SK-N-MC (cell line): Measurements from ENCODE around the gene LSAMP.

Source experiments
- DNase-seq: peaks from one replicate; pipeline ENCODE4 v3.0.0-alpha.2; 2011; ENCODE audit warnings: low read depth, low spot score
- H3K27ac ChIP-seq: fragments of 200-600 bp; sonication (generic); 2 replicates; pipeline ENCODE4 v1.5.1; 2016; ENCODE audit warnings: mixed run types
- H3K36me3 ChIP-seq: fragments of 200-600 bp; sonication (generic); 2 replicates; pipeline ENCODE4 v1.6.1; 2017; ENCODE audit warnings: antibody characterized with exemption, low read length, mixed read lengths; ENCODE audit not compliant: insufficient read depth
- H3K4me3 ChIP-seq: fragments of 200-600 bp; sonication (generic); 2 replicates; pipeline ENCODE4 v1.5.1; 2016
- H3K9ac ChIP-seq: fragments of 200-600 bp; sonication (generic); 2 replicates; pipeline ENCODE4 v1.8.0; 2017; ENCODE audit warnings: mixed run types, mixed read lengths; ENCODE audit not compliant: insufficient read length
- H3K9me3 ChIP-seq: fragments of 200-600 bp; sonication (generic); 2 replicates; pipeline ENCODE4 v1.6.1; 2017; ENCODE audit warnings: low read depth, mild to moderate bottlenecking, antibody characterized with exemption, low read length, moderate library complexity, mixed read lengths
- EZH2 ChIP-seq: fragments of 200-600 bp; sonication (generic); IDR thresholded peaks from one replicate; pipeline ENCODE4 v1.6.1; 2017; ENCODE audit warnings: antibody characterized with exemption
- FOXP2 ChIP-seq: optimal IDR thresholded peaks from 2 replicates; pipeline ENCODE3; 2011; ENCODE audit warnings: mild to moderate bottlenecking, moderate library complexity; ENCODE audit not compliant: insufficient read depth; ENCODE audit errors: extremely low read length, control extremely low read depth
- POLR2AphosphoS5 ChIP-seq: IDR thresholded peaks from 2 replicates; pipeline ENCODE4 v1.6.1; 2012; ENCODE audit warnings: mild to moderate bottlenecking, low read depth, low read length, borderline replicate concordance

Gene LSAMP

GRCh38 chr3:115930922-115931321 is 514.4 kb downstream of the LSAMP start:
- no peak for DNase-seq
- no peak overlapping the region for H3K4me3 ChIP-seq
- H3K36me3 ChIP-seq = no peaks in the 10 kb centered on the region
- TF ChIP-seq POLR2AphosphoS5 (no peak), EZH2 (no peak), FOXP2 (no peak)
- no peak overlapping the region for H3K27ac ChIP-seq
- H3K9ac ChIP-seq = no peak overlapping the region
- no peaks in the 10 kb centered on the region for H3K9me3 ChIP-seq

DNA sequence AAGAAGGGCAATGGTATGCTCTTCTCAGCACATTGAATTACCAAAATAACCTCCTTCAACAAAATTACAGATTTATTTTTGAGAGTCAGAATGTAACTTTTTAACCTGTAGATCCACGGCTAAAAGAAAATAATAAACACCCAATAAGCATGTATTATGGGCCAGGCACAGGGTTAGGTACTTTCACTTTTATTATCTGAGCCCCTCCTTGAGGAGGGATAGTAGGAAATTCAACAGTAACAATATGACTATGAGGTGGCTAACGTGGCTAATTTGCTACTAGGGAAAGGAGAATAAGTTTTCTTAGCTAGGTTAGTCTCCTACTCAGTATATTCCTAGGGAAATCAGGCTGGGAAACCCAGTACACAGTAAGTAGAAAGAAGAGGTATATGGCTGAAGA is 515.1 kb downstream of the LSAMP start:
- Histone ChIP-seq H3K9ac (no peak overlapping the region), H3K9me3 (no peaks in the 10 kb centered on the region), H3K27ac (no peak overlapping the region), H3K36me3 (no peaks in the 10 kb centered on the region), H3K4me3 (no peak overlapping the region)
- DNase-seq = no peak
- TF ChIP-seq FOXP2 = no peak
- TF ChIP-seq EZH2 = no peak
- no peak for TF ChIP-seq POLR2AphosphoS5

- Histone ChIP-seq H3K9ac (no peak overlapping the region), H3K36me3 (peaks cover 2% of the 10 kb centered on the region; the same call in 1 of the 2 replicates), H3K27ac (peak overlapping the region; percentile 87), H3K4me3 (peak overlapping the region; percentile 42), H3K9me3 (no peaks in the 10 kb centered on the region)
- DNase-seq = no peak
- peak; percentile 37; the same call in 1 of the 2 replicates for TF ChIP-seq POLR2AphosphoS5
- TF ChIP-seq FOXP2 = no peak
Observed at GRCh38 chr3:115928376-115928775, 516.9 kb downstream of the LSAMP start.

GRCh38 chr3:115927197-115927596 is 518.1 kb downstream of the LSAMP start:
- H3K9me3 ChIP-seq = 0 out of 2 replicates have a peak, but pooled peaks cover 2% of the 10 kb centered on the region
- TF ChIP-seq FOXP2 (no peak), POLR2AphosphoS5 (no peak), EZH2 (no peak)
- no peak for DNase-seq
- H3K4me3 ChIP-seq = no peak overlapping the region
- H3K27ac ChIP-seq = no peak overlapping the region
- peaks cover 12% of the 10 kb centered on the region for H3K36me3 ChIP-seq
- no peak overlapping the region for H3K9ac ChIP-seq

DNA sequence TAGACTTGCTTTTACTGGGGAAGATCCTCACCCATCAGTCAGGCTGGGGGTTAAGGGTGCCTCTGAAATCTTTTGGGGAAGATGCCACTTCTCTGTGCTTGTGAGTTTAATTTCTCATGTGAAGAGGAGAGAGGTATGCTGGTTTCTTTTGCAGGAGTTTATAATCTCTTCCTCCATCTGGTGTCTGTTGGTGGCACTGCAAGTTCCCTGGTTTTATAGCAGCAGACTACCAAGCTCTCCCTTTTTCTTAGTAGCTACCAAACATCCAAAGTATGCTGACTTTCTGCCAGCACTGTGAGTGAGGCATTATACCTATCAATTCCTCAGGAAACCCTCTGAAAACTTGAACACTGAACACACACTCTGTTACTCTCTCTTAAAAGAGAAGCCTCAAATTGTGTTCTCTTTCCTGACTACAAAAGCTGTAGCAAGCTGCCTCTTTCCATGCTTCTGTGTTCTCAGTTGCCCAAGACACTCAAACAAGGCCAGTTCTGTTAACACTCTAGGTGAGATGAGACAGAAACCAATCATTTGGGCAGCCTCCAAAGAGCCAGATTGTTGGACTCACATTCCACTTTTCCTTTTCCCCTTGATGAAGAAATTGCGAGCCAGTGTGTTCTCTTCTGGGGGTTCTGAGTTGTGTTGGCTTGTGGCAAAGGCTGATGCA is 522.5 kb downstream of the LSAMP start:
- TF ChIP-seq FOXP2 = no peak
- 0 out of 2 replicates have a peak, but pooled peaks cover 9% of the 10 kb centered on the region for H3K9me3 ChIP-seq
- DNase-seq = no peak
- no peak overlapping the region for H3K9ac ChIP-seq
- H3K27ac ChIP-seq = peak overlapping the region; percentile 7; the same call in 1 of the 2 replicates
- H3K36me3 ChIP-seq = peaks cover 21% of the 10 kb centered on the region
- no peak overlapping the region for H3K4me3 ChIP-seq

GRCh38 chr3:115921711-115922110 is 523.6 kb downstream of the LSAMP start:
- no peak for DNase-seq
- Histone ChIP-seq H3K4me3 (no peak overlapping the region), H3K9me3 (0 out of 2 replicates have a peak, but pooled peaks cover 9% of the 10 kb centered on the region), H3K9ac (no peak overlapping the region), H3K27ac (no peak overlapping the region), H3K36me3 (peaks cover 21% of the 10 kb centered on the region)
- TF ChIP-seq POLR2AphosphoS5 = no peak
- no peak for TF ChIP-seq EZH2
- TF ChIP-seq FOXP2 = no peak

DNA sequence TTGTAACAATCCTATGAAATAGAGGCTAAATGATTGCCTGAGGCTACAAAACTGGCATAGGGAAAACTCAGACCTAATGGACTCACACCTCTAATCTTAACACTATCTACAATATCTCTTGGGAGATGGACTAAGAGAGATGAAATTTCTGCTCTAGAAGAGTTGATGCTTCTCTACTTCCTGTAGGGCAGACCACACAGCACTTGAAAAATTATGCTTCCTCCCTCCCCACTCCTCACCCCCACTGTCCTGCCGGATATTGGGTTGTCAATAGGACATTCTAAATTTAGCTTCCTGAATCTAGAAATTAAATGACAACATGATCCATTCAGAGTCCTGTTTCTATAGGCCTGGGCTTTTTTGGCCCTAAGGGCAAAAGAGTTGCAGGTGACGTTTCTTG is 526.4 kb downstream of the LSAMP start:
- H3K27ac ChIP-seq = peak overlapping the region; percentile 49
- H3K9me3 ChIP-seq = 0 out of 2 replicates have a peak, but pooled peaks cover 9% of the 10 kb centered on the region
- no peak for DNase-seq

GRCh38 chr3:115916866-115917265 is 528.4 kb downstream of the LSAMP start:
- Histone ChIP-seq H3K9ac (no peak overlapping the region), H3K27ac (peak overlapping the region; percentile 40; the same call in 1 of the 2 replicates), H3K36me3 (peaks cover 6% of the 10 kb centered on the region; the same call in 1 of the 2 replicates), H3K9me3 (0 out of 2 replicates have a peak, but pooled peaks cover 4% of the 10 kb centered on the region), H3K4me3 (peak overlapping the region; percentile 13; the same call in 1 of the 2 replicates)
- no peak for DNase-seq
- no peak for TF ChIP-seq FOXP2
- TF ChIP-seq POLR2AphosphoS5 = no peak; the same call in 1 of the 2 replicates
- no peak for TF ChIP-seq EZH2

More for the DNA sequence above, 526.4 kb downstream of the LSAMP start:
- no peak overlapping the region for H3K4me3 ChIP-seq
- H3K9ac ChIP-seq = no peak overlapping the region
- H3K36me3 ChIP-seq = peaks cover 21% of the 10 kb centered on the region
- peak; percentile 46; the same call in 1 of the 2 replicates for TF ChIP-seq POLR2AphosphoS5
- TF ChIP-seq EZH2 = no peak

GRCh38 chr3:115915061-115915460 is 530.2 kb downstream of the LSAMP start:
- no peak overlapping the region for H3K4me3 ChIP-seq
- no peak overlapping the region for H3K27ac ChIP-seq
- H3K9ac ChIP-seq = no peak overlapping the region
- no peaks in the 10 kb centered on the region for H3K36me3 ChIP-seq
- DNase-seq = no peak
- TF ChIP-seq FOXP2 (no peak), POLR2AphosphoS5 (no peak), EZH2 (no peak)
- no peaks in the 10 kb centered on the region for H3K9me3 ChIP-seq

- DNase-seq = no peak
Observed at GRCh38 chr3:115913069-115913686, 532.1 kb downstream of the LSAMP start.

More at GRCh38 chr3:115913069-115913686, 532.1 kb downstream of the LSAMP start:
- Histone ChIP-seq H3K36me3 (no peaks in the 10 kb centered on the region), H3K27ac (no peak overlapping the region), H3K4me3 (no peak overlapping the region), H3K9ac (no peak overlapping the region), H3K9me3 (no peaks in the 10 kb centered on the region)
- TF ChIP-seq POLR2AphosphoS5 (peak; percentile 27; the same call in 1 of the 2 replicates), EZH2 (no peak)
